H1 (cell line): ENCODE measurements around the gene SLC41A1. TPM values are rescaled to one million over a fixed set of nuclear protein-coding genes. Genes with fewer than 3 reads are reported as not detected.

Source experiments
- CTCF ChIA-PET: fragments of 300-600 bp; sonication (Branson Sonifier 250); formaldehyde crosslinking; loops from one replicate; lab custom pipeline; 2021; ENCODE audit not compliant: partially characterized antibody; lab: Charles Lee
- POLR2A ChIA-PET: fragments of 300-600 bp; sonication (Branson Sonifier 250); formaldehyde crosslinking; loops from one replicate; lab custom pipeline; 2021; ENCODE audit warnings: inconsistent platforms; ENCODE audit not compliant: partially characterized antibody; lab: Charles Lee
- DNase-seq, 2 experiments: peaks; one replicate each; pipeline versions ENCODE4 v3.0.0 to v3.0.0-alpha.2; 2010 to 2022; ENCODE audit warnings: low spot score in 2 of 2, low read depth in 1 of 2, mixed read lengths in 1 of 2
- FAIRE-seq: peaks from 2 replicates; lab custom pipeline; 2011; peaks lifted over from hg19 to GRCh38; lab: Jason Lieb, UNC
- H2AFZ ChIP-seq: 2 replicates; pipeline ENCODE4 v1.8.1; 2012; ENCODE audit warnings: low read length, inconsistent platforms
- H2AK5ac ChIP-seq: 2 replicates; pipeline ENCODE4 v1.6.1; 2013; ENCODE audit warnings: low read depth, low read length
- H2BK120ac ChIP-seq: replicated peaks from 2 replicates; pipeline ENCODE3; 2013; ENCODE audit warnings: low read depth, low read length, inconsistent platforms
- H2BK12ac ChIP-seq: 2 replicates; pipeline ENCODE4 v1.6.1; 2013; ENCODE audit warnings: low read depth, low read length
- H2BK15ac ChIP-seq: 2 replicates; pipeline ENCODE4 v1.6.1; 2013; ENCODE audit warnings: low read length
- H2BK20ac ChIP-seq: 2 replicates; pipeline ENCODE4 v1.6.1; 2013; ENCODE audit warnings: low read length
- H2BK5ac ChIP-seq: 2 replicates; pipeline ENCODE4 v1.6.1; 2013; ENCODE audit warnings: low read depth, low read length
- H3K14ac ChIP-seq: 2 replicates; pipeline ENCODE4 v1.6.1; 2013; ENCODE audit warnings: inconsistent platforms; ENCODE audit not compliant: insufficient read length
- H3K18ac ChIP-seq: 2 replicates; pipeline ENCODE4 v1.6.1; 2013; ENCODE audit warnings: low read length; ENCODE audit errors: extremely low read depth
- H3K23ac ChIP-seq: 2 replicates; pipeline ENCODE4 v1.6.1; 2013; ENCODE audit warnings: inconsistent platforms; ENCODE audit not compliant: insufficient read length
- H3K23me2 ChIP-seq: 2 replicates; pipeline ENCODE4 v1.6.1; 2013; ENCODE audit warnings: low read depth, low read length
- H3K27ac ChIP-seq: 2 replicates; pipeline ENCODE4 v1.6.1; 2011; ENCODE audit warnings: low read depth, low read length, inconsistent platforms
- H3K27me3 ChIP-seq, 4 experiments: replicated peaks in 1 of 4; 1 replicate in 1 of 4; 2 replicates in 3 of 4; pipeline versions ENCODE4 v1.6.1 to v1.8.1; 2011 to 2013; ENCODE audit warnings: low read length in 3 of 4, mild to moderate bottlenecking in 3 of 4, inconsistent platforms in 2 of 4, mixed read lengths in 2 of 4, moderate library complexity in 1 of 4; ENCODE audit not compliant: control insufficient read depth in 3 of 4, insufficient read depth in 3 of 4; ENCODE audit errors: extremely low read depth in 1 of 4
- H3K36me3 ChIP-seq, 4 experiments: 2 replicates each; pipeline versions ENCODE4 v1.6.1 to v1.8.1; 2011 to 2013; ENCODE audit warnings: mild to moderate bottlenecking in 4 of 4, low read length in 3 of 4, moderate library complexity in 2 of 4, control low read depth in 1 of 4, inconsistent platforms in 1 of 4; ENCODE audit not compliant: insufficient read depth in 4 of 4, control insufficient read depth in 2 of 4
- H3K4ac ChIP-seq: replicated peaks from 2 replicates; pipeline ENCODE3; 2013; ENCODE audit warnings: low read length, low read depth, mixed read lengths, inconsistent platforms; ENCODE audit not compliant: insufficient read length
- H3K4me1 ChIP-seq, 4 experiments: replicated peaks in 1 of 4; 1 replicate in 1 of 4; 2 replicates in 3 of 4; pipeline versions ENCODE4 v1.6.1 to v1.8.1; 2011 to 2013; ENCODE audit warnings: low read length in 3 of 4, inconsistent platforms in 2 of 4, mixed read lengths in 1 of 4; ENCODE audit not compliant: insufficient read depth in 4 of 4, control insufficient read depth in 3 of 4
- H3K4me2 ChIP-seq, 2 experiments: 2 replicates each; pipeline versions ENCODE4 v1.6.1 to v1.8.1; 2011 to 2013; ENCODE audit warnings: low read depth in 2 of 2, low read length in 2 of 2, control low read depth in 1 of 2, inconsistent platforms in 1 of 2, mild to moderate bottlenecking in 1 of 2; ENCODE audit not compliant: insufficient read depth in 1 of 2
- H3K4me3 ChIP-seq, 4 experiments: fragments of 200-600, 300-600 bp in 1 of 4; sonication (generic), shearing (Covaris generic), sonication (Bioruptor Twin) in 1 of 4; 2 replicates each; pipeline versions ENCODE4 v1.5.1 to v1.8.1; 2011 to 2016; ENCODE audit warnings: low read length in 4 of 4, low read depth in 3 of 4, control low read depth in 2 of 4, inconsistent platforms in 2 of 4, mild to moderate bottlenecking in 2 of 4, mixed read lengths in 1 of 4, moderate library complexity in 1 of 4; ENCODE audit not compliant: insufficient read depth in 2 of 4; ENCODE audit errors: extremely low read depth in 1 of 4
- H3K56ac ChIP-seq: replicated peaks from 2 replicates; pipeline ENCODE3; 2013; ENCODE audit warnings: low read depth, mild to moderate bottlenecking, mixed read lengths, low read length, inconsistent platforms; ENCODE audit not compliant: insufficient read length
- H3K79me1 ChIP-seq: 2 replicates; pipeline ENCODE4 v1.6.1; 2013; ENCODE audit warnings: low read depth, low read length, control low read depth
- H3K79me2 ChIP-seq, 2 experiments: 2 replicates each; pipeline versions ENCODE4 v1.6.1 to v1.8.1; 2012 to 2013; ENCODE audit warnings: low read length in 2 of 2, mild to moderate bottlenecking in 2 of 2, inconsistent platforms in 1 of 2; ENCODE audit not compliant: insufficient read depth in 2 of 2, control insufficient read depth in 1 of 2
- H3K9ac ChIP-seq, 4 experiments: replicated peaks in 1 of 4; 1 replicate in 1 of 4; 2 replicates in 3 of 4; pipeline versions ENCODE4 v1.6.1 to v1.8.1; 2011 to 2013; ENCODE audit warnings: low read depth in 3 of 4, low read length in 3 of 4, control low read depth in 2 of 4, mild to moderate bottlenecking in 2 of 4, moderate library complexity in 2 of 4, inconsistent platforms in 1 of 4; ENCODE audit errors: extremely low read depth in 1 of 4
- H3K9me3 ChIP-seq, 2 experiments: 2 replicates each; pipeline versions ENCODE4 v1.6.1 to v1.8.1; 2012 to 2013; ENCODE audit warnings: mild to moderate bottlenecking in 2 of 2, moderate library complexity in 2 of 2, control low read depth in 1 of 2, inconsistent platforms in 1 of 2, low read depth in 1 of 2, low read length in 1 of 2, mixed read lengths in 1 of 2; ENCODE audit not compliant: insufficient read depth in 2 of 2
- H4K20me1 ChIP-seq, 2 experiments: replicated peaks in 1 of 2; 2 replicates each; pipeline versions ENCODE3 to v1.8.1; 2011 to 2013; ENCODE audit warnings: inconsistent platforms in 2 of 2, low read length in 2 of 2, mild to moderate bottlenecking in 1 of 2; ENCODE audit not compliant: insufficient read depth in 2 of 2, control insufficient read depth in 1 of 2
- H4K5ac ChIP-seq: 2 replicates; pipeline ENCODE4 v1.6.1; 2013; ENCODE audit warnings: low read length, low read depth, mixed read lengths, inconsistent platforms; ENCODE audit not compliant: insufficient read length
- H4K8ac ChIP-seq: 2 replicates; pipeline ENCODE4 v1.8.0; 2013; ENCODE audit warnings: mild to moderate bottlenecking, moderate library complexity, low read length, inconsistent platforms; ENCODE audit not compliant: insufficient read depth; ENCODE audit errors: extremely low read depth
- H4K91ac ChIP-seq: replicated peaks from 2 replicates; pipeline ENCODE3; 2013; ENCODE audit warnings: low read length, mixed read lengths, inconsistent platforms; ENCODE audit not compliant: insufficient read length
- HDAC6 ChIP-seq: IDR thresholded peaks from one replicate; pipeline ENCODE4 v1.7.1; 2012; ENCODE audit warnings: low read depth, mild to moderate bottlenecking, inconsistent platforms, low read length, moderate library complexity
- JUND ChIP-seq: IDR thresholded peaks from 2 replicates; pipeline ENCODE4 v1.6.1; 2011; ENCODE audit warnings: mild to moderate bottlenecking, improper control_type of control experiment, low read length
- SIRT6 ChIP-seq: IDR thresholded peaks from one replicate; pipeline ENCODE4 v1.7.1; 2012; ENCODE audit warnings: low read length, inconsistent platforms
- TAF7 ChIP-seq: optimal IDR thresholded peaks from 2 replicates; pipeline ENCODE3; 2011; ENCODE audit warnings: low read depth, mild to moderate bottlenecking, inconsistent platforms, low read length, moderate library complexity, borderline replicate concordance
- WGBS, 2 experiments: shearing (Covaris generic) in 1 of 2; methylation state at CpG; one replicate each; pipeline versions ENCODE4 v1.1.6 to v1.1.7; 2013 to 2015; ENCODE audit warnings: low lambda C conversion rate in 2 of 2, mixed read lengths in 2 of 2, inconsistent platforms in 1 of 2, low coverage in 1 of 2, missing lambda C conversion rate in 1 of 2; ENCODE audit not compliant: insufficient replicate concordance in 2 of 2, insufficient coverage in 1 of 2, insufficient read length in 1 of 2; ENCODE audit errors: extremely low coverage in 1 of 2, missing lambda C conversion rate in 1 of 2; 5-methylcytosine and 5-hydroxymethylcytosine counted together
- polyA plus RNA-seq, 7 experiments: library from polyadenylated mRNA; depleted of rRNA in 3 of 7; stranded (reverse) in 5 of 7; unstranded in 2 of 7; fragments of >200 nt in 5 of 7; fragments of 200-250 nt in 2 of 7; gene quantifications; 1 replicate in 5 of 7; 2 replicates in 1 of 7; 4 replicates in 1 of 7; pipeline versions ENCODE4 v1.2.1 to v1.2.3, GENCODE V29; 2011 to 2013; ENCODE audit warnings: missing spikeins in 2 of 7, mixed read lengths in 2 of 7
- total RNA-seq: library from RNA; stranded (reverse); fragmentation: NEBNext Ultra II Directional; extraction: Animal tissue kit (Norgen Biotek cat#: 25700); gene quantifications from 2 replicates; pipeline ENCODE4 v1.2.1, GENCODE V29; 2021

SLC41A1 gene
- total and polyA plus RNA-seq, 2 of the 8 experiments (the other 6 are each of a cell fraction or from before 2014, with no cell fraction given) = 41.2 to 42.3 TPM

- Histone ChIP-seq H3K36me3 (no peaks in the 10 kb centered on the region), H3K23ac (no peak overlapping the region), H3K79me2 (no peaks in the 10 kb centered on the region), H3K23me2 (no peaks in the 10 kb centered on the region), H3K56ac (no peak overlapping the region), H3K27ac (no peak overlapping the region), H3K27me3 (no peaks in the 10 kb centered on the region), H2BK5ac (no peak overlapping the region), H4K8ac (no peak overlapping the region), H3K4me2 (no peak overlapping the region), H2AK5ac (no peak overlapping the region), H4K5ac (no peak overlapping the region), H3K4ac (no peak overlapping the region), H2BK12ac (no peak overlapping the region), H4K91ac (no peak overlapping the region), H2BK120ac (no peak overlapping the region), H2BK20ac (no peak overlapping the region), H3K79me1 (no peaks in the 10 kb centered on the region), H2AFZ (no peak overlapping the region), H3K14ac (no peak overlapping the region), H3K18ac (no peak overlapping the region), H4K20me1 (no peaks in the 10 kb centered on the region), H3K9ac (no peak overlapping the region)
- ChIA-PET POLR2A (no interaction called here), CTCF (interaction anchor here (1.2 to 1.9 kb wide), 2 partner anchors 10 to 28 kb away, joined by 4 to 5 read pairs; no protein-coding TSS in a partner anchor)
- DNase-seq (no peak), FAIRE-seq (no peak)
- 87% methylated on average over 2 of the region's 2 CpGs; no CpG with 5 or more reads in 1 of the 2 experiments for WGBS, 2 experiments
- TF ChIP-seq HDAC6 = no peak
- no peak for TF ChIP-seq SIRT6
- TF ChIP-seq TAF7 = no peak
- no peak for TF ChIP-seq JUND
- TF ChIP-seq, all 59 proteins: peak for 0
- no peak overlapping the region for H3K4me3 ChIP-seq
- no peaks in the 10 kb centered on the region for H3K4me1 ChIP-seq
- H2BK15ac ChIP-seq = no peak overlapping the region
- H3K9me3 ChIP-seq = no peaks in the 10 kb centered on the region
Observed at GRCh38 chr1:205764578-205764977, 48.4 kb downstream of the SLC41A1 start.
